NCI-H526 (cell line): ENCODE measurements around the gene MAP4K2.

Experiments used
- DNase-seq, 2 experiments: peaks; one replicate each; lab custom pipeline; 2025; lab: John Stamatoyannopoulos, UW

Gene MAP4K2

DNA sequence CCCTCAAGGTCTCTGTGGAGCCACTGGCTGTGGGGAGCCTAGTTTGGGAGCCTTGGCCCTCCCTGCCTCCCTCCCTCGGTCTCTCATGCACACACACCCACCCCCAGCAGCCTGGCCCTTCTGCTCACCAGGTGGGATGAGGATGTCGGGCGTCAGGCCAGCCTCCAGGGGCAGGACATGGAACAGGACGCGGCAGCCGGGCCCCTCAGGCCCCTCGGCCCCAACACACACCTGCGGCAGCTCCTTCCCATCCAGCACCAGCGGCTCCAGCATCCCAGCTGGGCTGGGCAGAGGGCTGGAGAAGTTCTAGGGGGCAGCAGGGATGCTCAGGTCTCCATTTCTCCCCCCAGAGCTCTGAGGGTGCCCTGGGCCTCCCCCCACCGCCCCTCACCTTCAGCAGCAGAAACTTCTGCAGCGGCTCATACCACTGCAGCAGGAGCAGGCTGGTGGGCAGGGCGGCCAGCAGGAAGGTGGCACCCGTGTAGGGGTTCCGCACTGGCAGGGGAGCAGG is 11.2 kb downstream of the MAP4K2 start:
- no peak for DNase-seq

DNA sequence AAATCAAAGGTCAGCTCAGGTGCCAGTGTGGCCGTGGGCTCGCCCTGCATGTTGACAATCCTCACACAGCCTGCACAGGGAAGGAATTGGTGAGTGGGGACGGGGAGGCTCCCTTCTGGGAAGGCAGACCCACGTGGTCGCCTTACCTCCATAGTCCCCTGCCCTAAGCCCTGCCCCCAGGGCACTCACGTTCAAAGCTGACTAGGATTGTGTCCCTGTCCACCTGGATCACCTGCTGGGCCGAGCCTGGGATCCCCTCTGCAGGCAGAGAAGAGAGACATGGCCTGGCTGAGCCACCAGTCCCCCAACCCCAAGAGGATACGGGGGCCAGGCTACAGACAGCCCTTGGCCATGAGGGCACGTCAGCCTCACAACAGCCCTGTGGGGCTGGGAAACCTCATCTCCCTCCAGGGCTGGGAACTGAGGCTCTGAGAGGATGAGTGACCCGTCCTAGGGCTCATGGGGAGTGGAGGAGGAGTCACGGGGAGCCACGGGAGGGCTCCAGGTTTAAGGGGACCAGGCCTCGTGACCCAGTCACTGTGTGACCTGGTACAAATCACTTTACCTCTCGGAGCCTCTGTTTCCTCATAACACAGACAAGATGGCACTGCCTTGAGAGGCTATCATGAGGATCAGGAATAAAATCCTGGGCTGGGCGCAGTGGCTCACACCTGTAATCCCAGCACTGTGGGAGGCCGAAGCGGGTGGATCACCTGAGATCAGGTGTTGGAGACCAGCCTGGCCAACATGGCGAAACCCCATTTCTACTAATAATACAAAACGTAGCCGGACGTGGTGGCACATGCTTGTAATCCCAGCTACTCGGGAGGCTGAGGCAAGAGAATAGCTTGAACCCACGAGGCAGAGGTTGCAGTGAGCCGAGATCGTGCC is 12.6 kb downstream of the MAP4K2 start:
- no peak for DNase-seq

DNA sequence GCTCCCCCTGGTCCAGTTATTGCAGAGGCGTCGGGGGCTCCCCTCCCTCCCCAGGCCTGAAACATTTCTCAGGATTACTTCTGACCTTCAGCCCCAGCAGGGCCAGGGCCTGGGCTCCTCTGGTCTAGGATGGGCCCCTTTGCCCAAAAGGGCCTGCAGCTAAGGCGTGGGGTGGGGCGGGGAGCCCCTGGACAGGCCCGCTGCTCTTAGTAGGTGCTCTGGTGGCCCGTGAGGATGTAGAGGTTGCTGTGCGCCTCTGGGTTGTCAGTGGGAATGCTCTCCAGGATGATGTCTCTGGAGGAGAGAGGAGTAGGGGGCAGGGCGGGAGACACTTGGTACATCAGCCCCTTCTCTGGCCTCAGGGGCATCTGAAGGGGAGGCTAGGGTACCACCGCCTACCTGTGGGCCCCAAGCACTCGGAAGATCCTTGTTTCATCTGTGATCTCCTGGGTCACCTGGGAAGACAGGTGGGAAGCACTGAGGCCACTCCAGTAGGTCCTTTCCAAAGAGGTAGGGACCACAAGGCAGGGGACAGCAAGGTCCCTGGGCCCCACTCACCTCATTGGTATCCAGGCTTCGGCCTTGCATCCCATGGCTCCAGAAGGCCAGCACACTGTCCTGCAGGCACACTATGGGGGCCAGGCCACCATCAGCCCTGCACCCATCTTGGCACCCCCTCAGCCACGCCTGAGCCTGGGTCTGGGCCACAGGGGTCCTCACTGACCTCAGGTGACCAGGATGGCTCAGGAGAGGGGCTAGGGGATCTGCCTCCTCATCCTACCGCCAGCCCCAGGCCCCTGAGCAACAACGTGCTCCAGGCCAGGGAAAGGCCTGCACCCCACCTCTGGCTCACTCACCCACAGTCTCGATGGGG is 13.4 kb downstream of the MAP4K2 start:
- DNase-seq = no peak

DNA sequence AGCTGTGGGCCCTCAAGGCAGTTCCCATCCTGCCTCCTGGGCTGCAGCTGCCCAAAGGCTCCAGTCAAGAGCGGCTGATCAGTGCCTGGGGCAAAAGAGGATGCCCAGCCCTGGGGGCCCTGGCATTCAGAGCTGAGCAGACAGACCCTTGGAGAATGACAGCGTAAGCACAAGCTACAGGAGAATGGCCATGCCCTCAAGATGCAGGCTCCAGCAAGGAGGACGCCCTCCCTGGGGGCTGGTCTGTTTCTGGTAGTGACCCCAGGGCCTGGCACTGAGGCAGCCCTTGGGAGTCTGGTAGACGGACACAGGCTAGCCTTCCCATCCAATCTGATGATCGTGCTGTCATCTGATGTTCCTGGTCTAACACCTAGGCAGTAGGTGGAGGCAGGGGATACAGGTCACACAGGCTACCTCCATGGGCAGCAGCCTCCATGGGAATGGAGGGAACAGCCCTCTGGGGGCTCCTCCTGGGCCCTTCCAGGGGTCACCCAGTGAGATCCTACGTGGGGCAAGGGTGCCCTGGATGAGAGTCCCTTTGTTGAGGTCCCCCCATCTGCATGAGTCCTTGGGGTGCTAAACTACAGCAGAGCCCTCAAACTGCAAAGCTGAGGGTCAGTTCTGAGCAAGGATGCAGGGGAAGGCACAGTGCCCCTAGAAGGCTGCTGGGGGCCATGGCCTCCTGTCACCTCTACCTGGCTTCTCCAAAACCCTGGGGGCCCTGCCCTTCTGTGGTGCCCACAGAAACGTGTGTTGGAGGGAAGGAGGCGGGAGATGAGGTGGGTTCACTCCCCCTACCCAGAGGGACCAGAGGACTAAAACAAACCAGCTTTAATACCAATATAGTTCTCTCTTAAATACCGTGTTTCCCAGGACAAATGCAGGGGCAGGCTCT is 14.4 kb downstream of the MAP4K2 start:
- no peak for DNase-seq

DNA sequence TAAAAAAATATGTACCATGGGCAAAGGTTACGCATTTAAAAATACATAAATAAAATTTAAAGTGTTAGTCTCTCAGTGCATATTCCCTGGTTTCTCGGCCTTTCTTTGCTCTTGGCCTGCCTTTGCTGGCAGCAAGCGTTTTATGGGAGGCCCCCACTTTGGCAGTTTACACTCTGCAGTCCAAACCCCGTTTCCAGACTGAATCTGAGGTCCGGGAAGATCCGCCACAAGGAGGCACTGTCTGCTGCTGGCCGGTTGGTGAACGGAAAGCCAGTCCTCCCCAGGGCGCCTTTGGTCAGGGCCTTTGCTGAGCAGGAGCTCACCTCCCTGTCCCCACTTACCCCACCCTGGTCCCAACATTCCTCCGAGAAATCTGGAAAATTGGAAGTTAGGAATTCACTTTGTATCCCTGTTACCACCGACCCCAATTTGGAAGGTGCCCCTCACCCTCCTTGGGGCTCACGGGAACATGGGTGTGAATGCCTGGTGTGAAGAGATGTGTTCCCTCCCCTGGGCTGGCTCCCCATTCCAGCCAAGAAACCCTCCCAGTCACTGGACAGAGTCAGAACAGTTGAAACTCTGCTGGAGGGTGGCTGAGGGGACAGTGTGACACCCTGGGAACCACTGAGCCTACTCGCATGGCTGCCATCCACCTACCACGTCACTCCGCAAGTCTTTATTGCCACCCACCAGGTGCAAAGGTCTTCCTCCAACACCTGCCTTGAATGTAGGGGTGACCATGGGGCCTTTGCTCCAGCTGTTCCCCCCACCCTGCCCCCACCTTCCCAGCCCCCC is 15.3 kb downstream of the MAP4K2 start:
- peak; percentile 34 to 79 for DNase-seq

DNA sequence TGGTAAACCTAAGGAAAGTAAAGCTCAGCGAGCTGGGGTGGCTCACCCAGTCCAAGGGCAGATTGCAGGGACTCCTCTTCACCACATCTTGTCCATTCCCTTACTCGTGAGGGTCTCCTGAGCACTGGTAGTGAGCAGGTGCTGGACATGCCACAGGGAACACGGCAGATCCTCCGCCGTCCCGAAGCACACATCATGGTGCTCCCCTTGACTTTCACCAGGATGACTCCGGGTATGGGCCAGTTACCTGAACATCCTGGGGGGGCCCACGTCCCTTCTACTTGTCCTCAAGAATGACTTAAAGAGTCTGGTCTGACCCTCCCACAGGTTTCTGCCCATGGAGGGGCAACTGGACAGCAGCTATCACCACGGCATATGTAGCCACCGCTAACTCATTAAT is 16.7 kb downstream of the MAP4K2 start:
- DNase-seq = no peak

DNA sequence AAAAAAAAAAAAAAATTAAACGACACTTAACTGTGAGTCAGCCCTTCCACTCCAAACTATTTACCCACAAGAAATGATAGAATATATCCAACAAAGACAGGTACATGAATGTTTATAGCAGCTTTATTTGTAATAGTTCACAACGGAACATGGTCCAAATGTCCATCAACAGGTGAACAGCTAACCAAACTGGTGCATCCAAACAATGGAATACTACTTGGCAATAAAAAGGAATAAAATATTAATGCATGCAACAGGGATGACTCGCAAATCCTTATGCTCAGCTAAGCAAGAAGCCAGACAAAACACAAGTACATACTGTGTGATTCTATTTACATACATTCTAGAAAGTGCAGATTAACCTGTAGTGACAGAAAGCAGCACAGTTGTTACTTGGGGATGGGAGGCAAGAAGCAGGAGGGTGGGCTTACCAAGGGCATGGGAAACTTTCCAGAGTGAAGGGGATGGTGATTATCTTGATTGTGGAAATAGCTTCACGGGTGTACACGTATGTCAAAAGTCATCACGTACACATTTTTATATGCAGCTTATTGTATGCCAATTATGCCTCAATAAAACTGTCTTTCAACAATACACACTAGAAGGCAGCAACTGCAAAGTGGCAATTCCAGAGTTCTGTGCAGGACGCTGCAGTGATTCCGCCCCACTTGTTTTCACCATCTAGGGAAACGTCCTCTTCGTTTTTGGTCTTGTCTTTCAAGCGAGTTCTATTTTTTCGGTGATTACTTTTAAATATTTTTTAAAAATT is 18.0 kb downstream of the MAP4K2 start:
- no peak for DNase-seq

DNA sequence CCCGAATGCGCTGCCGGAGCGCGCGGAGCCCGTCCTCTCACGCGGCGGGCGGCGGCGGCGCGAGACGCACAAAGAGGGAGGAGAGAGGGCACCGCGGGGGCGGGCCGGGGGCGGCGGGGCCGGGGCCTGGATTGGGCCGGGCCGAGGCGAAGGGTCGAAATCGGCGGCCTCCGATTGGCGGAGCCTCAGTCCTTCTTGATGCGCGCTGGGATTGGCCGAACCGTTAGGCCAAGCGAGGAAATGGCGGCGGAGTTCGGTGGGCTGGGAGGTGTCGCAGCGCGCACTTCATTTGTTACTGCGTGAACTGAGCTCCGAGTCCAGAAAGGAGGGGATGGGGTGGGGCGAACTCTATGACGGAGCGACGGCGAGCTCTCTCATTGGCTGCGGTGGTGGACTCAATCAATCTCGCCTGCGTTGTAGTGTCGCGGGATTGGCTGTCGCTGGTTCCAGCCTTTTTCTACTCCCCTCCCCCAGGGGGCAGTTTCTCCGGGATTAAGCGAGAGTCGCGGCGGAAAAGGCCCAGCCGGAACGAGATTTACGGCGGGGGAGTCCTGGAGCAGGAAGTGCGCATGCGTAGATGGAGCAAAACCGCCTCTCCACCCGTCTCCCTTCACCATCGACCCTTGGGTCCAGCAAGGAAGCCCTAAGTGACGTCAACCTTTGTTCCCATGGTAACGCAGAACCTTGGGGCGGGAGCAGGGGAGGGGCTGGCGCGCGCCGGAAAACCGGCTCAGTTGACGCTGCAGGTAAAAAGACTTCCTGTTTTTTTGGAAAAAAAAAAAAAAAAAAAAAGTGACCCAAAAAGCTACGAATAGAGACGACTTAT is 24.3 kb downstream of the MAP4K2 start, which contains the start of gene SF1:
Gene SF1, minus strand, starts transcription at position 70 of the 826 bp plus-strand sequence. CDS start 150 bp downstream, outside the sequence.
- peak; percentile 100 for DNase-seq

DNA sequence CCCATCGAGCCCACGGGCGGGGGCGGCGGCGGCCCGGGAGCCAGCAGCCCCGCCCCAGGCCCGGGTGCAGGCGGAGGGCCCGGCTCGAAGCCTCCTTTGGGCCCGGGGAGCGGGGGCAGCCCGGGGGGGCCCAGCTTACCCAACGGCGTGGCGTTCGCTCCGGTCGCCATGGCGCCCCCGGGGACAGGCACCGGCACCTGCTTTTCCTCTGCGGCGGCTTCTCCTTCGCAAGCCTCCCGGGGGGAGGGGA is 24.9 kb downstream of the MAP4K2 start:
- no peak for DNase-seq

DNA sequence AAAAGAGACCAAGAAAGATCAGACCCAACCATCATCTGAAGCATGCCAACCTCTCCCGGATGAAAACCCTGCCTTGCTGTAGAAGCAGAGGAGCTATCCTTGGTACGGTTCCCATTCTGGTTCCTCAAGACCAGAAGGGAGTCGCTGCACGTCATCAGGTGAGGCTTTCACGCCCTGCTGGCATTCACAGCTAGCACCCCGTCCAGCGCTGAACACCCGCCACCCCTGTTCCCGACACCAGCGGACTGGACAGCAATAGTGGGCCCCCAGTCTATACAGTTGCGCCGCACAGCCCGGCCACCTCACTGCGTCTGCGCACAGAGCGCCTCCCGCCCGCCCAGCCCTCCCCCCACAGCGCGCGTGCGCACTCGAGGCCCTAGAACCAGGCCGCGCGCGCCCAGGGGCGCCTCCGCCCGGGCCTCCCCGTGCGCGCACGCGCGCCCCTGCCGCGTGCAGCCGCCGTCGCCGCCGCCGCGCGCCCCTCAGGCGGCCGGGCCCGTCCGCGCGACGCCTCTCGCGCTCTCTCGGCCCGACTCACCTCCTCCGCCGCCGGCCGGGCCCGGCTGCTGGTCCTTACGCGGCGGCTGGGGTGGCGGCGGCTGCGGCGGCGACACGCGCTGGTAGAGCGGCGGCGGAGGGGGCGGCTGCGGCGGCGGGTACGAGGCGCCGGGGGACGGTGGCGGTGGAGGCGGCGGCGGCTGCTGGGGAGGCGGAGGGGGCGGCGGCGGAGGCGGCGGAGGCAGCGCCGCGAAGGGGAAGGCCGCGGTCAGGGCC is 25.4 kb downstream of the MAP4K2 start:
- DNase-seq = peak; percentile 42 to 95

DNA sequence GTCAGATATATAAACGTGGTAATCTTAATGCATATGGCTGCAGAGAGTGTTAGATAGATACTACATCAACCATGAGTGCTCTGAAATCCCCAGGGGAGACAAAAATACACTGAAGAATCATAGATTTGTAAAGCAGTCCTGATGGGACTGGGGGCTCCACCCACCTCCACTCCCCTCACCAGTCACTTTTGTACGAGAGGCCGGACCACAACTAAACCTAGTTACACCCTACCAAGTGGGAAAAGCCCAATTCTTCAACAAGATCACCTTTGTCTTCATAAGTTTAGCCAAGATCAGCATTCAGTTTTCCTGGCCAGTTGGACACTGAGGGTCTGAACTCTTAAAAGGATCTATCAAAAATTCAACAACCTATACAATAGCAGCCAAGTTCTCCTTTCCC is 26.1 kb downstream of the MAP4K2 start:
- no peak for DNase-seq

DNA sequence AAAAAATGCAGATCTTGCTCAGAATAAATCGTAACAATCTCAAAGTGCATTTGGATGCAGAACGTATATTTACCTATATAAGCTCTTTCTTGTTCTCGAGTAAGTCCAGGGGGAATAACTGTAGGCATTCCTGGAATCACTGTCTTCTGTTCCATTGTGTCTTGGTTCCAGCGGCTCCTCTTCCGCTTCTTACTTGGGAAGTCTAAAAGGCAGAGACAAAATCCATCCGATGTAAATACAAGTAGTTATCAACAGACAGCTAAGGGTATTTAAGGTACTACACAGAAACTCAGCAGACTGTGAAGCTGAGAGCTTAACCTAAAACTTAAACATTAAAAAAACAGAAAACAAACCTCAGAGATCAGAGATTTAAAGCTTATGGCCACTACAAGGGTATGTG is 26.6 kb downstream of the MAP4K2 start:
- no peak for DNase-seq

DNA sequence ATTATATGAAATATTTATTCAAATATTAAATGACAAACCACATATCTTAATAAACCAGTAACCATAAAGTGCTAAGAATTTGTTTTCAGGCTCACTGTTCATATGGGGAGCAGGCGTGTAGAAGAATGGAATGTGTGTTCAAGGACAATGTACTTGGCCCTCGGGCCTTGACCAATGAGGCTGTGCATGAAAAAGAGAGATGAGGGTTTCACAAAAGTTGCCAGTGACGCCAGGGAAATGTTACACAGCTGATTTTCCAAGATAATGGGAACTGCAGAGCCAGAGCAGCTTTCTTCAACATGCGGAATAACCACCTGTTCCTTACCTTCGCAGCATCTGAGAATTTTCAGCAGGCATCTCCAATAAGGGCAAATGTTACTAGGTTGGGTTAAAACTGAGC is 28.9 kb downstream of the MAP4K2 start:
- DNase-seq = no peak

DNA sequence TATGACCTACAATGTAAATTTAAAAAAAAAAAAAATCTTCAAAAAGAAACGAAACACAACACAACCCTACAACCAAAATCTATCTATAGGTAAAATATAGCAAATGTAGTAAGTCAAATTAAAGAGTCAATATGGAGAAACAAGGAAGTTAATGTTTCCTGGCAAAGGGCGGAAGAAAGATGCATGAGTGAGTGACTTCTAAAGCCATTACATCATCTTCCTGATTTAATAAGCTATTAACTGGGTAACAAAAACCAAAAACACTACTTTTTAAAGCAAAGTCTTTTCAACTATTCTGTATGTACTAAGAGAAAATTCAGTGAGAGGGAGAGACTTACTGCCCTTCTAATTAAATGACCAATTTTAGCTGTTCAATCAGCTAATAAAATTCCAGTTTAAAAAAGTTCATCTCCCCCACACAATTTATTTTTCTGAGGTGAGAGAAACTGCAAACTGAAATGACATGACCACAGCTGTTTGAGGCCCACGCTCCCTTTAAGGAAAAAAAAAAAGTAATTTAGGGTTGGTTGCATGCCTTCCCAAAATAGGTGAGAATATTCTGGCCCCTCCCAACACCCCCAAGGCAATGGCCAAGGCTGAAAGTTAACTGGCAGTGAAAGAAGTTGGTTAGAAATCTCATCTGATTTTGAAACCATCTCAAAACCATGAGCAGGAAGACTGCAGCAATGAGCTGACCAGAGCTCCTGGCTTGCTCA is 30.6 kb downstream of the MAP4K2 start:
- DNase-seq = no peak

DNA sequence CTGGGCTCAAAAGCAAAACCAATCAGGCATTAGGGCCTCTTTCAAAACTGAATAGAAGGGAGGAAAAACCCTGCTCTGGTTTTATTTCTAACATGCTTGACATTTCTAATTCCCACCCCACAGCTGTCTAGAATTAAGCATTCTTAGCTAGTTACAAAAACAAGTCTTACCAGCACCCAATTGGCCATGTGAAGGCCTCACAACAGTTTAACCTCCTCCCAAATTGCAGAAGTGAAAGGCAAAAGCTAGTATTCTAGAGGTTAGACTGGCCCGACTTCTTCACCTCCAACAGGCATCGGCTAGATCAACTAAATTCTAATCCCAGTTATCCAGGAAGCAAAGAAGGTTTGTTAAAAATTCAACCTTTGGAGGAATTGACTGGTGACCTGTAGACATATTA is 31.2 kb downstream of the MAP4K2 start:
- DNase-seq = no peak

DNA sequence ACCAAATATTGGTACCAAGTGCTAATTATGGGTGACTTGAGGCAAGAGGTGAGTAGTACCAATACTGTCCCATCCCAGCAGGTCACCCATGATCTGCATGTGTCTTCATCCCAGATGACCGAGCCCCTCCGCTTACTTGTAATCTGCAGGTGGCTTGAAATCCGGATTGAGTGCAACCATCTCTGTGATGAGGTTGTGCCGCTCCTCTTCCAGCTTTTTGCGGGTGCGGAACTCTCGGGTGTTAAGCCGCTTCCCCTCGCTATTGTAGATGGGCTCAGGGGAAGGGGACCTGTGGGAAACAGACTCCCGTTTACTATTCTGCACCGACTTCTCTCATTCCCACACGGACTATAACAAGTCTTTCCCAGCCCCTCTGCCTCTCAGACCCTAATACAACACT is 32.9 kb downstream of the MAP4K2 start:
- no peak for DNase-seq

DNA sequence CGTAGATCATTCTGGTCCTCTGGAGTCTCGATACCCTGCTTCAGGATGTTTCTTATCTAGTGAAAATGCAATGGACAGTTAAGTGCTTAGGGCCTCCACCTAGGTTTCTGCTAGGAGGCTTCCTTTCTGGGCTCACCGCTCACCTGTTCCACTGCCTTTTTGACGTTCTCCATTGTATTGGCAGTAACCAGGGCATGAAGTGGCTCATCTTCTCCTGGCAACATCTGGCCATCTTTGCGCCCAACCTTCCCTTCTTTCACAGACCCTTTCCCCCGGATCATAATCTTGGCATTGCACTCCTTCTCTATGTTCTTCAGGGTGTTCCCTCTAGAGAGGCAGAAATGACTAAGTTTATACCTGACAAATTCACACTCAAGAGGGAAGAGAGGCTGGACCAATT is 33.7 kb downstream of the MAP4K2 start:
- no peak for DNase-seq

DNA sequence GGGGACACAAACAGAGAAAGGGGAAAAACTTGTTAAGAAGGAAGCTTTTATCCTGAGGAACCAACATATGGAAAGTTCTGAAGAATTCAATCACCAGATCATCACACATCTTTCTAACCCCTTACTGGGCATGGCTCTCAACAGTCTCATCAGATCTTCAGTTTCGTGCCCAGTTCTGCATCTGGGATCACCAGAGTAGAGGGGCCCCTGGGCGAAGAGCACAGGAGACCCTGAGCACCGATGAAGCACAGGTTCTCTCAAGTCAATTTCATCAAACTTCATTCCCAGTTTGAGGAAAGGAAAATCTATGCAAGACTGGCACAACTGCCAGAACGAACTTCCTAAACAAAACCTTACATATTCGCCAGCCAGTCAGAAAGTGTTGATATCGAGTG is 34.7 kb downstream of the MAP4K2 start:
- DNase-seq = no peak
